HepG2 (cell line): ENCODE results near the gene ZNF385B.

ENCODE experiments used
- FOSL2 ChIP-seq: sonication (generic); formaldehyde crosslinking; IDR thresholded peaks from 2 replicates; pipeline ENCODE4 v1.4.0; 2020; ENCODE audit warnings: missing genetic modification reagents
- SMAD1 ChIP-seq: sonication (generic); formaldehyde crosslinking; IDR thresholded peaks from 2 replicates; pipeline ENCODE4 v1.4.0; 2020; ENCODE audit warnings: missing genetic modification reagents, low read depth, mild to moderate bottlenecking, borderline replicate concordance
- SMC3 ChIP-seq: IDR thresholded peaks from 2 replicates; pipeline ENCODE4 v1.6.1; 2011; ENCODE audit warnings: low read length, improper control_type of control experiment
- SP2 ChIP-seq: sonication (generic); formaldehyde crosslinking; IDR thresholded peaks from 2 replicates; pipeline ENCODE4 v1.5.1; 2020; ENCODE audit warnings: mild to moderate bottlenecking, missing genetic modification reagents
- TEAD3 ChIP-seq: optimal IDR thresholded peaks from 2 replicates; pipeline ENCODE3; 2016; ENCODE audit warnings: borderline replicate concordance
- ZNF180 ChIP-seq: sonication (generic); formaldehyde crosslinking; IDR thresholded peaks from 2 replicates; pipeline ENCODE4 v1.4.0; 2020; ENCODE audit warnings: low read depth, missing genetic modification reagents, borderline replicate concordance
- ZNF510 ChIP-seq: sonication (generic); formaldehyde crosslinking; IDR thresholded peaks from 2 replicates; pipeline ENCODE4 v1.4.0; 2020; ENCODE audit warnings: low read depth, mild to moderate bottlenecking, missing genetic modification reagents
- ZNF652 ChIP-seq: IDR thresholded peaks from 2 replicates; pipeline ENCODE4 v1.6.1; 2016; ENCODE audit warnings: low read depth, borderline replicate concordance
- ZSCAN22 ChIP-seq: sonication (generic); formaldehyde crosslinking; IDR thresholded peaks from 2 replicates; pipeline ENCODE4 v1.4.0; 2020; ENCODE audit warnings: mild to moderate bottlenecking, missing genetic modification reagents
- TF ChIP-seq, protein P1 (sequence below): sonication (generic); formaldehyde crosslinking; IDR thresholded peaks from 2 replicates; pipeline ENCODE4 v1.5.0; 2020; ENCODE audit warnings: mild to moderate bottlenecking, missing genetic modification reagents, moderate library complexity
- TF ChIP-seq, protein P2 (sequence below), 2 experiments: sonication (generic) in 1 of 2; formaldehyde crosslinking in 1 of 2; IDR thresholded peaks; 2 replicates each; pipeline versions ENCODE4 v1.5.1 to v1.6.1; 2011 to 2020; ENCODE audit warnings: borderline replicate concordance in 1 of 2, low read depth in 1 of 2, low read length in 1 of 2, mild to moderate bottlenecking in 1 of 2, missing genetic modification reagents in 1 of 2, moderate library complexity in 1 of 2
- TF ChIP-seq, protein P3 (sequence below): conservative IDR thresholded peaks from 2 replicates; pipeline ENCODE4 v1.6.1; 2018; ENCODE audit warnings: missing genetic modification reagents

DNA sequence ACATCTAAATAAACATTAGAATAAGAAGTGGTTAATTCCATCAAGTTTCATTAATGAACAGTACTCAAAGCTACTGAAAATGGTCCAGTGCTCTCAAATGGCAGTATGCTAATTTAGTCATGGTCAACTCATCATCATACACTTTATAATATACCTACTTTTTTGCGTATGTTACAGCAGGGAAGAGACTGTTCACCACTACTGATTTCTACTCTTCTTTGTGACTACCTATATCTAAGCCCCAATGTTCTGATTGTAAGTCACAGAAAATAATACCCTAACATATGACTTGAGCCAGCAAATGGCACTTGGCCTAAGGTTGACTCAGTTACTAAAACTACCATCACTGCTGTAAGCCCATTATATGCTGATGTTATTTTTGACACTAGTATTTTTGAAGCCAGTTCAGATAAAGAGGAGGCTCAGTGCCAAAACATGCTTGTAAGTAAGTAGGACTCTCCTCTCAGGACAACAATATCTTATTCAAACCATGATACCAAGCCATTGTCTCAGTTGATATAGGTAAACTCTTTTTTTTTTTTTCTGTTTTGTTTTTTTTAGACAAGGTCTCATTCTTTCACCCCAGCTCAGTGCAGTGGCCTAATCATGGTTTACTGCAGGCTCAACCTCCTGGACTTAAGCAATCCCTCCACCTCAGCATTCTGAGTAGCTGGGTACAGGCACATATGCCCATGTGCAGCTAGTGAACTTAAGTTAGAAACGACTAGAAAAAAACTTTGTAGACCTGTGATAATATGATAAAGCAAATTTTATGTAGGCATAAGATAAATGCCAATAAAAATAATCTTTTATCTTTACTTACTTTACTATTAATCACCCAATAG lies 266.9 kb downstream of the ZNF385B start:
- no peak for TF ChIP-seq TEAD3
- TF ChIP-seq SMC3: no peak
- TF ChIP-seq, protein P1, sequence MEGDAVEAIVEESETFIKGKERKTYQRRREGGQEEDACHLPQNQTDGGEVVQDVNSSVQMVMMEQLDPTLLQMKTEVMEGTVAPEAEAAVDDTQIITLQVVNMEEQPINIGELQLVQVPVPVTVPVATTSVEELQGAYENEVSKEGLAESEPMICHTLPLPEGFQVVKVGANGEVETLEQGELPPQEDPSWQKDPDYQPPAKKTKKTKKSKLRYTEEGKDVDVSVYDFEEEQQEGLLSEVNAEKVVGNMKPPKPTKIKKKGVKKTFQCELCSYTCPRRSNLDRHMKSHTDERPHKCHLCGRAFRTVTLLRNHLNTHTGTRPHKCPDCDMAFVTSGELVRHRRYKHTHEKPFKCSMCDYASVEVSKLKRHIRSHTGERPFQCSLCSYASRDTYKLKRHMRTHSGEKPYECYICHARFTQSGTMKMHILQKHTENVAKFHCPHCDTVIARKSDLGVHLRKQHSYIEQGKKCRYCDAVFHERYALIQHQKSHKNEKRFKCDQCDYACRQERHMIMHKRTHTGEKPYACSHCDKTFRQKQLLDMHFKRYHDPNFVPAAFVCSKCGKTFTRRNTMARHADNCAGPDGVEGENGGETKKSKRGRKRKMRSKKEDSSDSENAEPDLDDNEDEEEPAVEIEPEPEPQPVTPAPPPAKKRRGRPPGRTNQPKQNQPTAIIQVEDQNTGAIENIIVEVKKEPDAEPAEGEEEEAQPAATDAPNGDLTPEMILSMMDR (CRISPR knock-in tag): no peak
- no peak for TF ChIP-seq ZNF180 (CRISPR knock-in tag)
- TF ChIP-seq ZNF652 (CRISPR knock-in tag): no peak
- no peak for TF ChIP-seq ZSCAN22 (CRISPR knock-in tag)
- TF ChIP-seq, protein P2, sequence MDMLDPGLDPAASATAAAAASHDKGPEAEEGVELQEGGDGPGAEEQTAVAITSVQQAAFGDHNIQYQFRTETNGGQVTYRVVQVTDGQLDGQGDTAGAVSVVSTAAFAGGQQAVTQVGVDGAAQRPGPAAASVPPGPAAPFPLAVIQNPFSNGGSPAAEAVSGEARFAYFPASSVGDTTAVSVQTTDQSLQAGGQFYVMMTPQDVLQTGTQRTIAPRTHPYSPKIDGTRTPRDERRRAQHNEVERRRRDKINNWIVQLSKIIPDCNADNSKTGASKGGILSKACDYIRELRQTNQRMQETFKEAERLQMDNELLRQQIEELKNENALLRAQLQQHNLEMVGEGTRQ (IDR thresholded peaks at IDR 0.05; ENCODE audit: low read depth, low read length): no peak
- TF ChIP-seq, protein P2 (CRISPR knock-in tag; IDR thresholded peaks at IDR 0.05; ENCODE audit: borderline replicate concordance): no peak
- TF ChIP-seq, protein P3, sequence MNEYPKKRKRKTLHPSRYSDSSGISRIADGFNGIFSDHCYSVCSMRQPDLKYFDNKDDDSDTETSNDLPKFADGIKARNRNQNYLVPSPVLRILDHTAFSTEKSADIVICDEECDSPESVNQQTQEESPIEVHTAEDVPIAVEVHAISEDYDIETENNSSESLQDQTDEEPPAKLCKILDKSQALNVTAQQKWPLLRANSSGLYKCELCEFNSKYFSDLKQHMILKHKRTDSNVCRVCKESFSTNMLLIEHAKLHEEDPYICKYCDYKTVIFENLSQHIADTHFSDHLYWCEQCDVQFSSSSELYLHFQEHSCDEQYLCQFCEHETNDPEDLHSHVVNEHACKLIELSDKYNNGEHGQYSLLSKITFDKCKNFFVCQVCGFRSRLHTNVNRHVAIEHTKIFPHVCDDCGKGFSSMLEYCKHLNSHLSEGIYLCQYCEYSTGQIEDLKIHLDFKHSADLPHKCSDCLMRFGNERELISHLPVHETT: no peak
- no peak for TF ChIP-seq SMAD1 (CRISPR knock-in tag)
- TF ChIP-seq SP2 (CRISPR knock-in tag): no peak
- no peak for TF ChIP-seq ZNF510 (CRISPR knock-in tag)
- TF ChIP-seq FOSL2: no peak
